GM12875 (cell line): ENCODE measurements around the gene CACHD1.

ENCODE experiments used
- H3K4me3 ChIP-seq: one replicate; pipeline ENCODE4 v1.5.1; 2011; ENCODE audit warnings: low read depth, low read length, control low read depth
- CTCF ChIP-seq: IDR thresholded peaks from 2 replicates; pipeline ENCODE4 v1.5.1; 2011; ENCODE audit warnings: low read depth, mild to moderate bottlenecking, control low read depth, inconsistent platforms, low read length, moderate library complexity, borderline replicate concordance; ENCODE audit not compliant: insufficient read depth

The CACHD1 gene

GRCh38 chr1:64543831-64544230 is 73.9 kb downstream of the CACHD1 start:
- TF ChIP-seq CTCF: no peak
- no peak overlapping the region for H3K4me3 ChIP-seq

DNA sequence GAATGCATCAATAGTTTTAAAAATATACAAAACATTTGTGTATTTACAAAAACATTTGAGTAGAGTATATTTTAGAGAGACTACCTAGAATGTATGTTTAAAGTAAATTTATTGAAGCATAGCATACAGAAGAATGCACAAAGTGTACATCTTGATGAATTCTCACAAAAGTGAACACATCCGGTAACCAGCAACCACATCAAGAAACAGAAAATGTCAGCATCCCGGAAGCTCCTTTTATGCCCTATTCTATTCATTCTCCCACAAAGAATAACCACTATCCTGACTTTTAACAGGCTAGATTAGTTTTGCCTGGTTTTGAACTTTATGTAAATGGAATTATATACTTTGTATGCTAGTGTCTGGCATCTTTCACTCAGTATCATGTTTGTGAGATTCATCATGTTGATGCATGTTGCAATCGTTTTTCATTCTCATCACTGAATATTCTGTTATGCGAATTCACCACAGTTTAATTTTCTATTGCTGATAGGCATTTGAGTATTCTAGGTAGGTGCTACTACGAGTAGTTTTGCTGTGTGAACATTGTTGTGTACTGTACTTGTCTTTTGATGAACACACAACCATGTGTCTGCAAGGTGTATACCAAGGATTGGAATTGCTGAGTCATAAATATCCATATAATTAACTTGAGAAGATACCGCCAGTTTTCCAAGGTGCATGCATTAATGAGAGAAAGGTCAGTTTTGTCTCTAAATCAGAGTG is 75.4 kb downstream of the CACHD1 start:
- TF ChIP-seq CTCF: no peak
- H3K4me3 ChIP-seq: no peak overlapping the region

GRCh38 chr1:64546013-64546412 is 76.1 kb downstream of the CACHD1 start:
- no peak for TF ChIP-seq CTCF
- no peak overlapping the region for H3K4me3 ChIP-seq

- no peak for TF ChIP-seq CTCF
- H3K4me3 ChIP-seq: no peak overlapping the region
Observed at GRCh38 chr1:64549464-64550239, 79.7 kb downstream of the CACHD1 start.

DNA sequence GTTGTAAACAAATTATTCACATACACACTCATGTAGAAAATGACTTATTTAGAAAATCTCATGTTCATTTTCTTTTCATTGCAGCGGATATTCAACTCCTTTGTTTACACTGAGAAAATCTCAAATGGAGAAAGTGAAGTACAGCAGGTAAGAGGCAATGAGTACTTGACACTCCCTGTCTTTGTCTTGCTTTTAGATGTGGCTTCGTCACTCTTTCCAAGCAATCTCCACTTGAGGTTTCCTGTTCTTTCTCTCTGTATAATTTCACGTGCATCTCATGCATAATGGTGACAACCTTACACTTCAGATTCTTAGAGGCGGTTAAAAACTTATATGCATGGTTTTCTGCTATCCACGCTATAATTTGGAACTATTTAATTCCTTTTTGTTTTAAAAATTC is 80.6 kb downstream of the CACHD1 start:
- no peak overlapping the region for H3K4me3 ChIP-seq

GRCh38 chr1:64550946-64551605 is 81.1 kb downstream of the CACHD1 start:
- no peak for TF ChIP-seq CTCF
- no peak overlapping the region for H3K4me3 ChIP-seq

More for the DNA sequence above, 80.6 kb downstream of the CACHD1 start:
- TF ChIP-seq CTCF: no peak

DNA sequence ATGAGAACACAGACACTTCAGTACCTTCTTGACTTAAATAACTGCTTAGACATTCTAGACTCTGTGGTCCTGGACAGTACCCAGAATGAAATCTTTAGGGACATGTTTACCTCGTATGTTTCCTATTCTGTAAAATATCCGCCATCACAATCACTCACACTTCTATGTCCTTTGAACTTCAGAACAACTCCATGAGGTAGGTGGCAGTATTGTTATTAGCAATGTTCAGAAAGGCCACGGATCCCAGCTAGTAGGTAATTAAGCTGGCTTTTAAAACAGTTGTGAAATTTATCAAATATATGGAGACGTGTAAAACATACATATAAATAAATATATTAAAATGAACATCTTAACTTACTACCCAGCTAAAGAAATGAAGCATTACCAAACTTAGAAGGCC is 83.4 kb downstream of the CACHD1 start:
- H3K4me3 ChIP-seq: no peak overlapping the region
- TF ChIP-seq CTCF: no peak
